ENCODE results near the gene MYO5C. TPM values are rescaled to one million over a fixed set of nuclear protein-coding genes. Genes with fewer than 3 reads are reported as not detected.

The MYO5C gene
- total and polyA plus RNA-seq, 2 of the 8 experiments (the other 6 are each of a cell fraction or from before 2014, with no cell fraction given) = 8.2 to 26.7 TPM

- TF ChIP-seq CHD7 (IDR thresholded peaks at IDR 0.05; ENCODE audit: insufficient replicate concordance, low read length) (no peak), BRCA1 (IDR thresholded peaks at IDR 0.05; ENCODE audit: low read depth, low read length) (no peak), ATF2 (IDR thresholded peaks at IDR 0.05; ENCODE audit: low read length) (no peak), SIN3A (conservative IDR thresholded peaks at IDR 0.05 in 1 of 2, IDR thresholded peaks at IDR 0.05 in 1 of 2; ENCODE audit: low read depth in 1 of 2, low read length in 2 of 2) (no peak), POLR2A (IDR thresholded peaks at IDR 0.05; ENCODE audit: control extremely low read depth in 1 of 2, low read depth in 2 of 2, low read length in 2 of 2) (no peak), CHD2 (IDR thresholded peaks at IDR 0.05; ENCODE audit: low read length) (no peak), SAP30 (IDR thresholded peaks at IDR 0.05; ENCODE audit: insufficient read depth, insufficient replicate concordance, low read length) (no peak)
- TF ChIP-seq, protein P1, sequence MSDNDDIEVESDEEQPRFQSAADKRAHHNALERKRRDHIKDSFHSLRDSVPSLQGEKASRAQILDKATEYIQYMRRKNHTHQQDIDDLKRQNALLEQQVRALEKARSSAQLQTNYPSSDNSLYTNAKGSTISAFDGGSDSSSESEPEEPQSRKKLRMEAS (IDR thresholded peaks at IDR 0.05) = no peak
Measured at GRCh38 chr15:52162876-52163275, 132.7 kb downstream of the MYO5C start (continued).

All from H1 (cell line).